GM11168 (cell line): ENCODE results near the gene MDM1.

ENCODE experiments used
- in situ Hi-C: fragments of 300-500 bp; cut with MboI; formaldehyde crosslinking; loops from one replicate; pipeline ENCODE4 v1.12.0; 2022; ENCODE audit warnings: low sequenced_read_pairs; ENCODE audit not compliant: unreplicated experiment

Gene MDM1

GRCh38 chr12:68250454-68250853 is 81.7 kb downstream of the MDM1 start:
- in situ Hi-C loops: no loop called here

- in situ Hi-C loops: no loop called here
Measured at GRCh38 chr12:68247785-68248184, 84.4 kb downstream of the MDM1 start.

- in situ Hi-C loops: no loop called here
Measured at GRCh38 chr12:68246350-68246749, 85.8 kb downstream of the MDM1 start.

- in situ Hi-C loops: no loop called here
Measured at GRCh38 chr12:68245180-68246021, 86.8 kb downstream of the MDM1 start.
